ENCODE measurements around the gene TNFRSF11A. TPM values are rescaled to one million over a fixed set of nuclear protein-coding genes. Genes with fewer than 3 reads are reported as not detected.
A peak's percentile ranks its signal among the peaks of the same experiment; 100 is the strongest.

Gene TNFRSF11A
- total and polyA plus RNA-seq, 2 donors (not counting 1 experiment from before 2014, with no cell fraction given): 0.01 to 1.7 TPM

GRCh38 chr18:62288665-62289008 lies 36.5 kb upstream of the TNFRSF11A start:
- Histone ChIP-seq H4K20me1 (ENCODE audit: control insufficient read depth, insufficient read depth, low read length, poor library complexity, severe bottlenecking) (no peaks in the 10 kb centered on the region), H3K27me3 (replicated peaks in 1 of 4; ENCODE audit: control extremely low read depth in 1 of 4, control insufficient read depth in 3 of 4, insufficient read depth in 4 of 4, low read length in 3 of 4) (no peaks in the 10 kb centered on the region), H3K9ac (ENCODE audit: low read length) (no peak overlapping the region), H3K27ac (ENCODE audit: low read length in 2 of 2) (no peak overlapping the region), H3K36me3 (replicated peaks in 1 of 2; ENCODE audit: control extremely low read depth in 1 of 2, control insufficient read depth in 1 of 2, extremely low read depth in 1 of 2, insufficient read depth in 2 of 2, low read length in 1 of 2) (peaks cover 14 to 36% of the 10 kb centered on the region in 2 experiments), H3K79me2 (ENCODE audit: control insufficient read depth, insufficient read depth, low read length) (no peaks in the 10 kb centered on the region), H3K4me1 (ENCODE audit: control insufficient read depth in 2 of 2, insufficient read depth in 2 of 2, low read length in 2 of 2) (peaks cover 6 to 20% of the 10 kb centered on the region in 2 donors), H3K4me3 (ENCODE audit: control extremely low read depth in 1 of 5, extremely low read depth in 1 of 5, insufficient read depth in 1 of 5, low read depth in 2 of 5, low read length in 4 of 5) (peak overlapping the region in 1 of 5 experiments; percentile 11), H3K9me3 (ENCODE audit: control extremely low read depth in 1 of 3, control insufficient read depth in 2 of 3, insufficient read depth in 1 of 3, low read length in 2 of 3) (peaks cover 0 to 1% (median 0%) of the 10 kb centered on the region in 3 donors), H2AFZ (ENCODE audit: insufficient read depth, low read depth, low read length, poor library complexity, severe bottlenecking) (no peak overlapping the region), H3K4me2 (replicated peaks; ENCODE audit: low read depth, low read length, poor library complexity, severe bottlenecking) (peak overlapping the region; percentile 42)
- Mint-ChIP-seq H3K4me1 (peaks cover 29% of the 10 kb centered on the region), H3K9me3 (ENCODE audit: insufficient read depth) (no peaks in the 10 kb centered on the region), H3K27me3 (no peaks in the 10 kb centered on the region), H3K4me3 (no peak overlapping the region), H3K27ac (no peak overlapping the region)
- DNase-seq (peak; percentile 57), ATAC-seq (ENCODE audit: low read depth) (peak; percentile 80)
- WGBS (ENCODE audit: insufficient coverage): no CpG with 5 or more reads among the region's 2 CpGs
- intact Hi-C loops (cut with micrococcal nuclease): no loop called here
- ChIA-PET CTCF (no interaction called here), POLR2A (no interaction called here)
- TF ChIP-seq EZH2 (IDR thresholded peaks at IDR 0.05; ENCODE audit: borderline replicate concordance, insufficient read depth, low read depth, low read length, poor library complexity, severe bottlenecking) (no peak), CTCF (IDR thresholded peaks at IDR 0.05) (no peak)

- Histone ChIP-seq H3K4me2 (replicated peaks; ENCODE audit: low read depth, low read length, poor library complexity, severe bottlenecking) (peak overlapping the region; percentile 42), H3K9ac (ENCODE audit: low read length) (no peak overlapping the region), H3K4me3 (ENCODE audit: control extremely low read depth in 1 of 5, extremely low read depth in 1 of 5, insufficient read depth in 1 of 5, low read depth in 2 of 5, low read length in 4 of 5) (peak overlapping the region in 1 of 5 experiments; percentile 11), H3K4me1 (ENCODE audit: control insufficient read depth in 2 of 2, insufficient read depth in 2 of 2, low read length in 2 of 2) (peaks cover 6 to 20% of the 10 kb centered on the region in 2 donors), H3K36me3 (replicated peaks in 1 of 2; ENCODE audit: control extremely low read depth in 1 of 2, control insufficient read depth in 1 of 2, extremely low read depth in 1 of 2, insufficient read depth in 2 of 2, low read length in 1 of 2) (peaks cover 14 to 32% of the 10 kb centered on the region in 2 experiments), H3K9me3 (ENCODE audit: control extremely low read depth in 1 of 3, control insufficient read depth in 2 of 3, insufficient read depth in 1 of 3, low read length in 2 of 3) (peaks cover 0 to 1% (median 0%) of the 10 kb centered on the region in 3 donors), H3K27me3 (replicated peaks in 1 of 4; ENCODE audit: control extremely low read depth in 1 of 4, control insufficient read depth in 3 of 4, insufficient read depth in 4 of 4, low read length in 3 of 4) (no peaks in the 10 kb centered on the region), H4K20me1 (ENCODE audit: control insufficient read depth, insufficient read depth, low read length, poor library complexity, severe bottlenecking) (no peaks in the 10 kb centered on the region), H3K27ac (ENCODE audit: low read length in 2 of 2) (no peak overlapping the region), H3K79me2 (ENCODE audit: control insufficient read depth, insufficient read depth, low read length) (no peaks in the 10 kb centered on the region), H2AFZ (ENCODE audit: insufficient read depth, low read depth, low read length, poor library complexity, severe bottlenecking) (no peak overlapping the region)
- no peaks in the 10 kb centered on the region for H3K9me3 Mint-ChIP-seq (ENCODE audit: insufficient read depth)
- peaks cover 29% of the 10 kb centered on the region for H3K4me1 Mint-ChIP-seq
- no CpG with 5 or more reads among the region's 2 CpGs for WGBS (ENCODE audit: insufficient coverage)
- DNase-seq (no peak), ATAC-seq (ENCODE audit: low read depth) (peak; percentile 36)
- ChIA-PET CTCF (no interaction called here), POLR2A (no interaction called here)
- H3K27me3 Mint-ChIP-seq: no peaks in the 10 kb centered on the region
- no peak overlapping the region for H3K4me3 Mint-ChIP-seq
- H3K27ac Mint-ChIP-seq: no peak overlapping the region
- intact Hi-C loops (cut with micrococcal nuclease): no loop called here
- TF ChIP-seq CTCF (IDR thresholded peaks at IDR 0.05) (no peak), EZH2 (IDR thresholded peaks at IDR 0.05; ENCODE audit: borderline replicate concordance, insufficient read depth, low read depth, low read length, poor library complexity, severe bottlenecking) (no peak)
These were observed 36.1 kb upstream of the TNFRSF11A start for GRCh38 chr18:62289047-62289446.

Data from B cell (primary cell).